Measurements from ENCODE around the gene FBXL4.

FBXL4 gene

GRCh38 chr6:98941319-98941718, 6.4 kb downstream of the FBXL4 start:
- DNase-seq (ENCODE audit: low read depth) = no peak
- no peak overlapping the region for H3K4me3 ChIP-seq (ENCODE audit: low read depth, low read length)
- TF ChIP-seq POLR2A (IDR thresholded peaks at IDR 0.05; ENCODE audit: extremely low read depth, insufficient read length) = no peak
- TF ChIP-seq, protein P1, sequence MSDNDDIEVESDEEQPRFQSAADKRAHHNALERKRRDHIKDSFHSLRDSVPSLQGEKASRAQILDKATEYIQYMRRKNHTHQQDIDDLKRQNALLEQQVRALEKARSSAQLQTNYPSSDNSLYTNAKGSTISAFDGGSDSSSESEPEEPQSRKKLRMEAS (IDR thresholded peaks at IDR 0.05; ENCODE audit: low read depth, low read length) = no peak
- TF ChIP-seq MYC (IDR thresholded peaks at IDR 0.05; ENCODE audit: low read depth, low read length) = no peak
- TF ChIP-seq, protein P2, sequence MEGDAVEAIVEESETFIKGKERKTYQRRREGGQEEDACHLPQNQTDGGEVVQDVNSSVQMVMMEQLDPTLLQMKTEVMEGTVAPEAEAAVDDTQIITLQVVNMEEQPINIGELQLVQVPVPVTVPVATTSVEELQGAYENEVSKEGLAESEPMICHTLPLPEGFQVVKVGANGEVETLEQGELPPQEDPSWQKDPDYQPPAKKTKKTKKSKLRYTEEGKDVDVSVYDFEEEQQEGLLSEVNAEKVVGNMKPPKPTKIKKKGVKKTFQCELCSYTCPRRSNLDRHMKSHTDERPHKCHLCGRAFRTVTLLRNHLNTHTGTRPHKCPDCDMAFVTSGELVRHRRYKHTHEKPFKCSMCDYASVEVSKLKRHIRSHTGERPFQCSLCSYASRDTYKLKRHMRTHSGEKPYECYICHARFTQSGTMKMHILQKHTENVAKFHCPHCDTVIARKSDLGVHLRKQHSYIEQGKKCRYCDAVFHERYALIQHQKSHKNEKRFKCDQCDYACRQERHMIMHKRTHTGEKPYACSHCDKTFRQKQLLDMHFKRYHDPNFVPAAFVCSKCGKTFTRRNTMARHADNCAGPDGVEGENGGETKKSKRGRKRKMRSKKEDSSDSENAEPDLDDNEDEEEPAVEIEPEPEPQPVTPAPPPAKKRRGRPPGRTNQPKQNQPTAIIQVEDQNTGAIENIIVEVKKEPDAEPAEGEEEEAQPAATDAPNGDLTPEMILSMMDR (IDR thresholded peaks at IDR 0.05; ENCODE audit: low read depth, low read length) = no peak

- TF ChIP-seq, protein P1 (IDR thresholded peaks at IDR 0.05; ENCODE audit: low read depth, low read length) = no peak
- TF ChIP-seq, protein P2 (IDR thresholded peaks at IDR 0.05; ENCODE audit: low read depth, low read length) = no peak
- TF ChIP-seq MYC (IDR thresholded peaks at IDR 0.05; ENCODE audit: low read depth, low read length) (no peak), POLR2A (IDR thresholded peaks at IDR 0.05; ENCODE audit: extremely low read depth, insufficient read length) (no peak)
- no peak for DNase-seq (ENCODE audit: low read depth)
These were observed 10.4 kb downstream of the FBXL4 start for GRCh38 chr6:98937351-98937750.

DNA sequence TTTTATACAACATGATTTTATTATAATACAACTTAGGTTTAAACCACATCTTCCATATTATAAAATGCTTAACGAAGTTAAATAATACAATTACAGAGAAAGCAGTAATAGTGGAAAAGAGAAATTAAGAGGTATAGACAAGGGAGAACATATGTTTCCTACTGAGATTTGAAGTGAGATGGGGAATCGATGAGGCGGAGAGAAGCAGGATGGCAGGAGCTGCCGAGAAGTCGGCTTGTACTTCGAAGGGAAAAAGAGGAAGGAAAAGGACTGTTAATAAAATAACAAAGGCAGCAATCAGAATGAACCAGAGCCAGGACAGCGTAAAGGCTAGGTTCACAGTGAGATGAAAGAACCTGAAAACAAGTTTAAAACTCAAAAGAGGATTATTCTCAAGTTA, 15.4 kb downstream of the FBXL4 start:
- no peak for TF ChIP-seq MYC (IDR thresholded peaks at IDR 0.05; ENCODE audit: low read depth, low read length)
- TF ChIP-seq, protein P1 (IDR thresholded peaks at IDR 0.05; ENCODE audit: low read depth, low read length) = no peak
- no peak for TF ChIP-seq POLR2A (IDR thresholded peaks at IDR 0.05; ENCODE audit: extremely low read depth, insufficient read length)
- TF ChIP-seq, protein P2 (IDR thresholded peaks at IDR 0.05; ENCODE audit: low read depth, low read length) = no peak
- H3K4me3 ChIP-seq (ENCODE audit: low read depth, low read length) = no peak overlapping the region
- no peak for DNase-seq (ENCODE audit: low read depth)

More at GRCh38 chr6:98937351-98937750, 10.4 kb downstream of the FBXL4 start:
- no peak overlapping the region for H3K4me3 ChIP-seq (ENCODE audit: low read depth, low read length)

DNA sequence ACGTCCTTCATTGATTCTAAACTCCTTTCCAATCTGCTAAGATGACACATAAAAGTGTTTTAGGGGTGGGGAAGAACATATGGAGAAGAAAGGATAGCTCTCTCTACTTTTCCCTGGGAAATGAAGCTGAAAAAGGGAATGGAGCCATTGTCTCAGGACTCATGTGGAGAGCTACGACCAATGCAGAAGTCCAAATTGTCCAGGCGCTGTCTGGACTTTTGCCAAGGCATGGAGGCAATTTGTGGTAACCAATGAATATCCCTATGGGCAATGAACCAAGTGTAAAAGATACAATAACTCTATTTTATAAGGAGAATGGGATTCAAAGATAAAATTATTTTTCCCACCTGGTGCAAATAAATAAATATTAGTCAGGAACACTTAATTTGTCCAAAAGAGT, 16.1 kb downstream of the FBXL4 start:
- no peak for DNase-seq (ENCODE audit: low read depth)
- TF ChIP-seq MYC (IDR thresholded peaks at IDR 0.05; ENCODE audit: low read depth, low read length) = no peak
- H3K4me3 ChIP-seq (ENCODE audit: low read depth, low read length) = no peak overlapping the region

GRCh38 chr6:98929498-98930060, 18.2 kb downstream of the FBXL4 start:
- no peak for DNase-seq (ENCODE audit: low read depth)
- H3K4me3 ChIP-seq (ENCODE audit: low read depth, low read length) = no peak overlapping the region
- TF ChIP-seq MYC (IDR thresholded peaks at IDR 0.05; ENCODE audit: low read depth, low read length) (no peak), POLR2A (IDR thresholded peaks at IDR 0.05; ENCODE audit: extremely low read depth, insufficient read length) (no peak)
- TF ChIP-seq, protein P1 (IDR thresholded peaks at IDR 0.05; ENCODE audit: low read depth, low read length) = no peak
- TF ChIP-seq, protein P2 (IDR thresholded peaks at IDR 0.05; ENCODE audit: low read depth, low read length) = no peak

GRCh38 chr6:98928688-98929087, 19.1 kb downstream of the FBXL4 start:
- TF ChIP-seq MYC (IDR thresholded peaks at IDR 0.05; ENCODE audit: low read depth, low read length) = no peak
- TF ChIP-seq POLR2A (IDR thresholded peaks at IDR 0.05; ENCODE audit: extremely low read depth, insufficient read length) = no peak
- TF ChIP-seq, protein P1 (IDR thresholded peaks at IDR 0.05; ENCODE audit: low read depth, low read length) = no peak
- TF ChIP-seq, protein P2 (IDR thresholded peaks at IDR 0.05; ENCODE audit: low read depth, low read length) = no peak
- H3K4me3 ChIP-seq (ENCODE audit: low read depth, low read length) = no peak overlapping the region
- no peak for DNase-seq (ENCODE audit: low read depth)

Measured in NB4 (cell line).